Stimulated activated CD8-positive, alpha-beta memory T cell treated with anti-CD3 and anti-CD28 coated beads, Interleukin-2, amount 100 ng/mL, for 1 hour (primary cell): ENCODE results near the gene WDTC1.

Experiments
- DNase-seq, 2 donors: peaks; one replicate each; pipeline ENCODE4 v3.0.0-alpha.2; 2020; ENCODE audit warnings: low read depth in 2 of 2

WDTC1 gene

DNA sequence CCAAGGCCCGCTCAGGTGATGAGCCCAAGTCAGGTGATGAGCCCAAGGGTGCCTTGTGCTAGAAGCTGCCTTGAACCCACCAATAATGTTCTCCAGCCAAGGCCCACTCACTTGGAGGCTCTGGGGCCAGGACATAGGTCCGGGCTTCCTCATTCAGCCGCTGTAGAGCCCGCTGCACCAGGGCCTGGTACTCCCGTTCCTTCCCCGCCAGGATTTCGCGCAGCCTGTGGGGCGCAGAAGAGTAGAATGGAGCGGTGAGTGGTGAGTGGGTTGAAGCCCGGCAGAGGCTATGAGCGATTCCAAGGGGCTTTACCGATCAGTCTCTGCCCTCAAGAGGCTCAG, 121.8 kb downstream of the WDTC1 start:
- DNase-seq = no peak

DNA sequence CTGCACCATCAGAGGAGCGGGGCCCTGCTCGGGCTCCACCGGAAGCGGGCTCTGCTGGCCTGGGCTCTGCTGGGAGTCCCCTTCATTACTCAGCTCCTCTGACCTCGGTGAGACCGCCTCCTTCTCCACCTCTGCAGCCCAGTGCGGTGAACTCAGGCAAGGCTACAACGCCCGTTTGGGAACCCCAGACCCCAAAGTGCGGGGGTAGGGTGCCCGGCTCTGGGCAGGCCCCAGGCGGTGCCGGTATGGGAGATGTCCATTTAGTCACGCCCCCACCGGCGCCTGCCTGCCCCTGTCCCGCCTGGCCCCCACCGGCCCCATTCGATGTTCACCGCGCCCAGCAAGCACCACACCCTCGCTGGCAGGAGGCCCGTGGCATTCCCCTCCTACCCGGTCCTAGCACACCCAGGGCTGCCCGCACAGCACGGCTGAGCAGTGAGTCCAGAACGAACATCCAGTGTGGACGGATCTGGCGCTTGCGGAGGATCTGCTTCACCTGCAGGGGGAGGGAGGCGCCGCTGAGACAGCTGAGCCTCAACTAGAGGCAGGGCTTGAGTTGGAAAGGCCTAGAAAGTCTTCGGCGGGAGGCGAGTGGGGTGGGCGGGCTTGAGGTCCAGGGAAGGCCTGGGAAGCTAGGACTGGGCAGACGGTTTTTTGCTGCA, 122.3 kb downstream of the WDTC1 start:
- DNase-seq = no peak

DNA sequence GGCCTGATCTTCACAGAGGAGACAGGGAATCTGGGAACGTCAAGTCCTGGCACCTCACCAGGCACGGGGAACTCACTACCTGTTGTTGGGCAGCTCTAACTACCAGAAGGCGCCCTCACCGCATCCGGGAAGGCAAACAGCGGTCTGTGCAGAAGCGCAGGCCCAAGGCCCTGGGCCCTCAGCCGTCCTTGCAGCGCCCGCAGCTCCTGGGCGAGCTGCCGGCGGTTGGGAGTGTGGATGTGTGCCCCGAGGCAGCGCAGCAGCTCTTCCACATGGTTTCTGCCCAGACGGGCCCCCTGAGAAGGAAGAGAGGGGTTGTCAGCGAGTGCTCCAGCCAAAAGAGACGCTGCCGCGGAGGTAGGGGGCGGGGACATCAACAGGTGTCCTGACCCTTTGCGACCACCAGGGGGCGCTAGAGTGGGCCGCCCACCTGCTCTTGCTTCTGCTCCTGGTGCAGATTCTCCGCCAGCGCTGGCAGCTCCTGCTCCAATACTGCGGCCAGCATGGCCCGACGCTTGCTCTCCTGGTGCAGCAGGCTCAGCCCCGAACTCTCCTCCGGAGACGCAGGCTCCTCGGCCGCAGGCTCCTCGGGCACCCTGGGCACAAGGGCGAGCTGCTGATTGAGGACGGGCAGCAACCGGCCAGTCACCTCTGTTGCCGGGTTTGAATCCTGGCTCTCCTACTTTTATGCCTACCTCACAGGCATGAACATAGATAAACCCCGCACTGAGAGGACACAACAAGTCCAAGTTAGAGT, 123.0 kb downstream of the WDTC1 start:
- peak; percentile 68 to 71 for DNase-seq
